ENCODE data around the gene KRTAP10-7. TPM values are rescaled to one million over a fixed set of nuclear protein-coding genes. Genes with fewer than 3 reads are reported as not detected.
"Not testable (repeated sequence)": the region's sequence is repeated elsewhere in the genome, so short reads cannot be mapped to it uniquely, and the experiment has no call there.

The KRTAP10-7 gene
- total RNA-seq, 1 experiment from 2014 or later, result not detected

DNA sequence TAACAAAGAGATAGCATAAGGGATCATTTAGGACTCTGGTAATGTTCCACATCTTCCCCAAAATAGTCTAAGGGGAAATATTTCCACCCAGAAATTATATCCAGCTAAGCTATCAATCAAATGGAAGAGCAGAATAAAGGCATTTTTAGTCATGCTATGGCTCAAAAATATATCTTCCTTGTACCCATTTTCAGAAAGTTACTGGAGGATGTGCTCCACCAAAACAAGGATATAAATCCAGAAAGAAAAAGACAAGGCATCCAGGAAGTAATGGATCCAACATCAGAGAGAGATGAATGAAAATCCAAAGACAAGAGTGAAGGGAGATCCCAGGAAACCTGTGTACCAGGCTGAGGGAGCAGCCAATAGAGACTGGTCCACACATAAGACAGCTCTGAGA lies 8.8 kb downstream of the KRTAP10-7 start:
- no peak overlapping the region for H3K4me3 Mint-ChIP-seq (ENCODE audit: low read depth, unreplicated experiment)
- H3K4me1 Mint-ChIP-seq (ENCODE audit: low read depth, unreplicated experiment), result no peaks in the 10 kb centered on the region
- BruUV-seq (replicated peaks), result no TSS peak
- intact Hi-C loops (cut with micrococcal nuclease; ENCODE audit: unreplicated experiment), result no loop called here
- H3K27ac Mint-ChIP-seq (ENCODE audit: unreplicated experiment), result no peak overlapping the region
- H3K36me3 Mint-ChIP-seq (ENCODE audit: insufficient read depth, unreplicated experiment), result no peaks in the 10 kb centered on the region
- peaks cover 10% of the 10 kb centered on the region for H3K9me3 Mint-ChIP-seq (ENCODE audit: low read depth, unreplicated experiment)
- TF ChIP-seq, protein P1, sequence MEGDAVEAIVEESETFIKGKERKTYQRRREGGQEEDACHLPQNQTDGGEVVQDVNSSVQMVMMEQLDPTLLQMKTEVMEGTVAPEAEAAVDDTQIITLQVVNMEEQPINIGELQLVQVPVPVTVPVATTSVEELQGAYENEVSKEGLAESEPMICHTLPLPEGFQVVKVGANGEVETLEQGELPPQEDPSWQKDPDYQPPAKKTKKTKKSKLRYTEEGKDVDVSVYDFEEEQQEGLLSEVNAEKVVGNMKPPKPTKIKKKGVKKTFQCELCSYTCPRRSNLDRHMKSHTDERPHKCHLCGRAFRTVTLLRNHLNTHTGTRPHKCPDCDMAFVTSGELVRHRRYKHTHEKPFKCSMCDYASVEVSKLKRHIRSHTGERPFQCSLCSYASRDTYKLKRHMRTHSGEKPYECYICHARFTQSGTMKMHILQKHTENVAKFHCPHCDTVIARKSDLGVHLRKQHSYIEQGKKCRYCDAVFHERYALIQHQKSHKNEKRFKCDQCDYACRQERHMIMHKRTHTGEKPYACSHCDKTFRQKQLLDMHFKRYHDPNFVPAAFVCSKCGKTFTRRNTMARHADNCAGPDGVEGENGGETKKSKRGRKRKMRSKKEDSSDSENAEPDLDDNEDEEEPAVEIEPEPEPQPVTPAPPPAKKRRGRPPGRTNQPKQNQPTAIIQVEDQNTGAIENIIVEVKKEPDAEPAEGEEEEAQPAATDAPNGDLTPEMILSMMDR (IDR thresholded peaks at IDR 0.05; ENCODE audit: unreplicated experiment), result no peak
- CTCF ChIA-PET, result no interaction called here
- DNase-seq, result no peak
- peaks cover 54% of the 10 kb centered on the region for H3K27me3 Mint-ChIP-seq (ENCODE audit: unreplicated experiment)

DNA sequence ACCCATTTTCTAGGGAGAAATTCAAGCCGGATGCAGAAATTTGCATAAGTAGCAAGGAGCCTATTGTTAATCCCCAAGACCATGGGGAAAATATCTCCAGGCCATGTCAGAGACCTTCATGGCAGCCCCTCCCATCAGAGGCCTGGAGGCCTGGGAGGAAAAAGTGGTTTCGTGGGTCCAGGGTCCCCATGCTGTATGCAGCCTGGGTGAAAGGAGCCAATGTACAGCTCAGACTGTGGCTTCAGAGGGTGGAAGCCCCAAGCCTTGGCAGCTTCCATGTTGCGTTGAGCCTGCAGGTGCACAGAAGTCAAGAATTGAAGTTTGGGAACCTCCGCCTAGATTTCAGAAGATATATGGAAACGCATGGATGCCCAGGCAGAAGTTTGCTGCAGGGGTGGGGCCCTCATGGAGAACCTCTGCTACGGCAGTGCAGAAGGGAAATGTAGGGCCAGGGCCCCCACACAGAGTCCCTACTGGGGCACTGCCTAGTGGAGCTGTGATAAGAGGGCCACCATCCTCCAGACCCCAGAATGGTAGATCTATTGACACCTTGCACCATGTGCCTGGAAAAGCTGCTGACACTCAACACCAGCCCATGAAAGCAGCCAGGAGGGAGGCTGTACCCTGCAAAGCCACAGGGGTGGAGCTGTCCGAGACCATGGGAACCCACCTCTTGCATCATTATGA lies 9.9 kb downstream of the KRTAP10-7 start:
- DNase-seq; H3K4me1 Mint-ChIP-seq (ENCODE audit: low read depth, unreplicated experiment); H3K27ac Mint-ChIP-seq (ENCODE audit: unreplicated experiment); CTCF ChIA-PET; H3K4me3 Mint-ChIP-seq (ENCODE audit: low read depth, unreplicated experiment); H3K36me3 Mint-ChIP-seq (ENCODE audit: insufficient read depth, unreplicated experiment); BruUV-seq (replicated peaks); intact Hi-C loops (cut with micrococcal nuclease; ENCODE audit: unreplicated experiment): not testable (repeated sequence)
- Mint-ChIP-seq H3K9me3 (ENCODE audit: low read depth, unreplicated experiment) (peaks cover 10% of the 10 kb centered on the region), H3K27me3 (ENCODE audit: unreplicated experiment) (peaks cover 43% of the 10 kb centered on the region)

DNA sequence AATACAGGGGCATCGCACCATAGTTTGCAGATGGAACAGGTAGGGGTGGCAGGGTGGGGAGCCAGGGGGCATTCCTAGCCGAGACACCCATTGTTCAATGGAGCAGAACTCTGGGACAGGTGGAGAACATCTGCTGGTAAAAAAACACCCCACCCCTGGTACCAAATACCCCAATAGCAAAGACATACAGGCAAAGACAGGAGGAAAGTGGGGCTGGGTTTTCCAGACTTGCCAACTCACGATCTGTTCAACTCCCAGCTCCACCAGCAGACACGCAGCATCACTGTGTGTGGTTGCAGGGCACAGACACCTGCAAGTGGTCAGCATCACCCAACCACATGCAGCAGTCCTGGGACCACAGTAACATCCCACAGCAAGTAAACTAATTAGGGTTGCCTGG lies 11.2 kb downstream of the KRTAP10-7 start:
- H3K4me3 Mint-ChIP-seq (ENCODE audit: low read depth, unreplicated experiment), result no peak overlapping the region
- H3K36me3 Mint-ChIP-seq (ENCODE audit: insufficient read depth, unreplicated experiment), result no peaks in the 10 kb centered on the region
- TF ChIP-seq, protein P1 (IDR thresholded peaks at IDR 0.05; ENCODE audit: unreplicated experiment), result no peak
- intact Hi-C loops (cut with micrococcal nuclease; ENCODE audit: unreplicated experiment), result no loop called here
- H3K4me1 Mint-ChIP-seq (ENCODE audit: low read depth, unreplicated experiment), result no peaks in the 10 kb centered on the region
- no peak overlapping the region for H3K27ac Mint-ChIP-seq (ENCODE audit: unreplicated experiment)
- H3K9me3 Mint-ChIP-seq (ENCODE audit: low read depth, unreplicated experiment), result peaks cover 10% of the 10 kb centered on the region
- CTCF ChIA-PET, result no interaction called here
- no peak for DNase-seq
- no TSS peak for BruUV-seq (replicated peaks)
- peaks cover 41% of the 10 kb centered on the region for H3K27me3 Mint-ChIP-seq (ENCODE audit: unreplicated experiment)

DNA sequence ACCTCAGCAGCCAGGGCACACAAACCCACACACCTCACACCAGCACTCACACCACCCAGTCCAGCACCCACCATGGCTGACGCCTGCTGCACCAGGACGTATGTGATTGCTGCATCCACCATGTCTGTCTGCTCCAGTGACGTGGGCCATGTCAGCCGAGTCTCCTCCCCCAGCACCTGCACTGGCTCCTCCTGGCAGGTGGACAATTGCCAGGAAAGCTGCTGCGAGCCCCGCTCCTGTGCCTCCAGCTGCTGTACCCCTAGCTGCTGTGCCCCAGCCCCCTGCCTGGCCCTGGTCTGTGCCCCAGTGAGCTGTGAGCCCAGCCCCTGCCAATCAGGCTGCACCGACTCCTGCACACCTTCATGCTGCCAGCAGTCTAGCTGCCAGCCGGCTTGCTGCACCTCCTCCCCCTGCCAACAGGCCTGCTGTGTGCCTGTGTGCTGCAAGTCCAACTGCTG lies 11.7 kb downstream of the KRTAP10-7 start, which contains the start of gene KRTAP10-8:
Gene KRTAP10-8, plus strand, starts transcription at position 51 of the 458 bp plus-strand sequence. Its CDS starts 22 bp downstream, at position 73.
- no peak within 1 kb of the TSS for H3K27ac Mint-ChIP-seq (ENCODE audit: unreplicated experiment)
- BruUV-seq (replicated peaks), result no TSS peak

More for the DNA sequence above, 11.7 kb downstream of the KRTAP10-7 start, which contains the start of gene KRTAP10-8:
- intact Hi-C loops (cut with micrococcal nuclease; ENCODE audit: unreplicated experiment), result no loop called here
- Mint-ChIP-seq H3K4me3 (ENCODE audit: low read depth, unreplicated experiment) (no peak within 1 kb of the TSS), H3K9me3 (ENCODE audit: low read depth, unreplicated experiment) (peaks cover 10% of the 10 kb centered on the region), H3K27me3 (ENCODE audit: unreplicated experiment) (peaks cover 41% of the 10 kb centered on the region), H3K4me1 (ENCODE audit: low read depth, unreplicated experiment) (no peaks in the 10 kb centered on the region), H3K36me3 (ENCODE audit: insufficient read depth, unreplicated experiment) (no peaks in the 10 kb centered on the region)
- DNase-seq, result no peak
- CTCF ChIA-PET, result no interaction called here
- TF ChIP-seq, protein P1 (IDR thresholded peaks at IDR 0.05; ENCODE audit: unreplicated experiment), result no peak
